ENCODE measurements around the gene RAC2.

Gene RAC2

GRCh38 chr22:37244114-37244921 is at the start of gene RAC2:
RAC2 (minus strand) TSS chr22:37244269; CDS start chr22:37244148, 121 bp downstream.
- DNase-seq (ENCODE audit: low read depth) = peak; percentile 77

GRCh38 chr22:37293172-37293571 is 49.1 kb upstream of the RAC2 start:
- no peak for DNase-seq (ENCODE audit: low read depth)

GRCh38 chr22:37292641-37293040 is 48.6 kb upstream of the RAC2 start:
- no peak for DNase-seq (ENCODE audit: low read depth)

GRCh38 chr22:37291559-37292298 is 47.7 kb upstream of the RAC2 start:
- DNase-seq (ENCODE audit: low read depth) = no peak

GRCh38 chr22:37290737-37291136 is 46.7 kb upstream of the RAC2 start:
- no peak for DNase-seq (ENCODE audit: low read depth)

GRCh38 chr22:37289156-37289735 is 45.2 kb upstream of the RAC2 start:
- no peak for DNase-seq (ENCODE audit: low read depth)

GRCh38 chr22:37288521-37288920 is 44.5 kb upstream of the RAC2 start:
- no peak for DNase-seq (ENCODE audit: low read depth)

- no peak for DNase-seq (ENCODE audit: low read depth)
Measured at GRCh38 chr22:37287550-37287951, 43.5 kb upstream of the RAC2 start.

GRCh38 chr22:37285937-37286336 is 41.9 kb upstream of the RAC2 start:
- DNase-seq (ENCODE audit: low read depth) = no peak

GRCh38 chr22:37284805-37285355 is 40.8 kb upstream of the RAC2 start:
- no peak for DNase-seq (ENCODE audit: low read depth)

- no peak for DNase-seq (ENCODE audit: low read depth)
Measured at GRCh38 chr22:37284126-37284804, 40.2 kb upstream of the RAC2 start.

- DNase-seq (ENCODE audit: low read depth) = no peak
Measured at GRCh38 chr22:37283393-37283937, 39.4 kb upstream of the RAC2 start.

- DNase-seq (ENCODE audit: low read depth) = peak; percentile 42
Measured at GRCh38 chr22:37282385-37282677, 38.3 kb upstream of the RAC2 start, which contains the start of gene CYTH4. CYTH4 (plus strand) TSS chr22:37282508; CDS start chr22:37282570, 62 bp downstream.

GRCh38 chr22:37281646-37282384 is 37.7 kb upstream of the RAC2 start:
- DNase-seq (ENCODE audit: low read depth) = no peak

GRCh38 chr22:37281195-37281594 is 37.1 kb upstream of the RAC2 start:
- no peak for DNase-seq (ENCODE audit: low read depth)

- DNase-seq (ENCODE audit: low read depth) = no peak
Measured at GRCh38 chr22:37280718-37281117, 36.6 kb upstream of the RAC2 start.

GRCh38 chr22:37279331-37280181 is 35.5 kb upstream of the RAC2 start:
- DNase-seq (ENCODE audit: low read depth) = no peak

GRCh38 chr22:37278261-37278660 is 34.2 kb upstream of the RAC2 start:
- no peak for DNase-seq (ENCODE audit: low read depth)

- DNase-seq (ENCODE audit: low read depth) = no peak
Measured at GRCh38 chr22:37277384-37277783, 33.3 kb upstream of the RAC2 start.

GRCh38 chr22:37276776-37277175 is 32.7 kb upstream of the RAC2 start:
- no peak for DNase-seq (ENCODE audit: low read depth)

All from stimulated activated CD8-positive, alpha-beta memory T cell treated with anti-CD3 and anti-CD28 coated beads, Interleukin-15, amount 100 ng/mL, for 24 hours (primary cell).